A549 (cell line): Measurements from ENCODE around the gene STX18. TPM values are rescaled to one million over a fixed set of nuclear protein-coding genes. Genes with fewer than 3 reads are reported as not detected.
"Not testable (repeated sequence)": the region's sequence is repeated elsewhere in the genome, so short reads cannot be mapped to it uniquely, and the experiment has no call there.

ENCODE experiments used
- ATAC-seq, 2 experiments: fragments of 200-7000 bp in 1 of 2; fragments of >200 bp in 1 of 2; cut with Nextera tagmentation in 1 of 2; cut with Tn5 transposase in 1 of 2; 3 replicates each; pipeline versions ENCODE4 v1.8.0 to v1.9.1; 2018 to 2020; ENCODE audit warnings: mild to moderate bottlenecking in 1 of 2, moderate library complexity in 1 of 2
- CTCF ChIA-PET: fragments of 300-600 bp; sonication (Branson Sonifier 250); formaldehyde crosslinking; extraction: SDS; loops from one replicate; lab custom pipeline; 2021; ENCODE audit warnings: antibody characterized with exemption, inconsistent platforms; lab: Yijun Ruan, JAX
- POLR2A ChIA-PET: fragments of 350-600 bp; formaldehyde crosslinking; extraction: SDS; loops from one replicate; lab custom pipeline; 2021; ENCODE audit warnings: antibody characterized with exemption, inconsistent platforms; lab: Yijun Ruan, JAX
- DNase-seq, 2 experiments: peaks; one replicate each; pipeline versions ENCODE4 v3.0.0 to v3.0.0-alpha.2; 2011 to 2016; ENCODE audit warnings: low read depth in 1 of 2, low spot score in 1 of 2
- FAIRE-seq: peaks from 2 replicates; lab custom pipeline; 2011; peaks lifted over from hg19 to GRCh38; lab: Jason Lieb, UNC
- H3K27ac ChIP-seq, 2 experiments: fragments of >200 bp; sonication (Bioruptor Twin); formaldehyde crosslinking; 3 replicates each; pipeline ENCODE4 v1.5.1; 2016 to 2017
- H3K4me1 ChIP-seq: fragments of >200 bp; sonication (Bioruptor Twin); formaldehyde crosslinking; 3 replicates; pipeline ENCODE4 v1.6.1; 2016
- H3K4me2 ChIP-seq: fragments of >200 bp; sonication (Bioruptor Twin); formaldehyde crosslinking; 3 replicates; pipeline ENCODE4 v1.6.1; 2016
- H3K4me3 ChIP-seq: fragments of >200 bp; sonication (Bioruptor Twin); formaldehyde crosslinking; 3 replicates; pipeline ENCODE4 v1.5.1; 2016
- H3K9me3 ChIP-seq: fragments of >200 bp; sonication (Bioruptor Twin); formaldehyde crosslinking; 3 replicates; pipeline ENCODE4 v1.6.1; 2016
- BCL3 ChIP-seq: fragments of >200 bp; sonication (Bioruptor Twin); formaldehyde crosslinking; IDR thresholded peaks from 3 replicates; pipeline ENCODE4 v1.6.1; 2016
- EHF ChIP-seq: fragments of 250-450 bp; sonication (Bioruptor Pico); IDR thresholded peaks from 2 replicates; pipeline ENCODE4 v1.5.0; 2020; ENCODE audit warnings: mild to moderate bottlenecking
- EP300 ChIP-seq, 2 experiments: fragments of >200 bp; sonication (Bioruptor Twin); formaldehyde crosslinking; IDR thresholded peaks; 2 replicates in 1 of 2; 3 replicates in 1 of 2; pipeline ENCODE4 v1.6.1; 2016 to 2017
- GATA3 ChIP-seq: IDR thresholded peaks from 2 replicates; pipeline ENCODE4 v1.6.1; 2012; ENCODE audit warnings: borderline replicate concordance
- HDAC2 ChIP-seq: fragments of 200-600 bp; sonication (generic); IDR thresholded peaks from 2 replicates; pipeline ENCODE4 v1.6.1; 2016
- HES2 ChIP-seq: fragments of >200 bp; sonication (Bioruptor Twin); formaldehyde crosslinking; IDR thresholded peaks from 2 replicates; pipeline ENCODE4 v1.6.1; 2016
- HOXA7 ChIP-seq: fragments of 250-450 bp; sonication (Bioruptor Pico); IDR thresholded peaks from 2 replicates; pipeline ENCODE4 v1.5.0; 2020; ENCODE audit warnings: mild to moderate bottlenecking, moderate library complexity
- JUN ChIP-seq, 2 experiments: fragments of >200 bp; sonication (Bioruptor Twin); formaldehyde crosslinking; IDR thresholded peaks; 2 replicates in 1 of 2; 3 replicates in 1 of 2; pipeline ENCODE4 v1.6.1; 2016 to 2017
- MAX ChIP-seq: IDR thresholded peaks from 2 replicates; pipeline ENCODE4 v1.6.1; 2012
- NFE2L2 ChIP-seq: fragments of 150-350 bp; conservative IDR thresholded peaks from 2 replicates; pipeline ENCODE4 v1.6.1; 2014; ENCODE audit warnings: low read length
- NPAS2 ChIP-seq: fragments of 250-450 bp; sonication (Bioruptor Pico); IDR thresholded peaks from 2 replicates; pipeline ENCODE4 v1.8.0; 2022; ENCODE audit warnings: mild to moderate bottlenecking, moderate library complexity, borderline replicate concordance
- NR3C1 ChIP-seq: fragments of >200 bp; sonication (Bioruptor Twin); formaldehyde crosslinking; IDR thresholded peaks from 3 replicates; pipeline ENCODE4 v1.6.1; 2017
- PBX3 ChIP-seq: IDR thresholded peaks from 2 replicates; pipeline ENCODE4 v1.6.1; 2012
- POLR2A ChIP-seq: IDR thresholded peaks from 2 replicates; pipeline ENCODE4 v1.6.1; 2012; ENCODE audit warnings: mild to moderate bottlenecking, low read length
- RAD21 ChIP-seq, 2 experiments: fragments of >200 bp in 1 of 2; sonication (Bioruptor Twin) in 1 of 2; formaldehyde crosslinking in 1 of 2; IDR thresholded peaks in 1 of 2; conservative IDR thresholded peaks in 1 of 2; 2 replicates in 1 of 2; 3 replicates in 1 of 2; pipeline ENCODE4 v1.6.1; 2012 to 2018; ENCODE audit warnings: inconsistent platforms in 1 of 2
- RARB ChIP-seq: fragments of 250-450 bp; sonication (Bioruptor Pico); IDR thresholded peaks from 2 replicates; pipeline ENCODE4 v1.8.0; 2021; ENCODE audit warnings: mild to moderate bottlenecking, moderate library complexity
- REST ChIP-seq: fragments of 200-600 bp; sonication (generic); IDR thresholded peaks from 2 replicates; pipeline ENCODE4 v1.6.1; 2016; ENCODE audit warnings: antibody characterized with exemption, mild to moderate bottlenecking, moderate library complexity
- RFX5 ChIP-seq: fragments of 450-650 bp; IDR thresholded peaks from 2 replicates; pipeline ENCODE4 v1.7.1; 2014; ENCODE audit warnings: antibody characterized with exemption, mild to moderate bottlenecking, moderate library complexity
- ZNF302 ChIP-seq: fragments of 250-450 bp; sonication (Bioruptor Pico); IDR thresholded peaks from 2 replicates; pipeline ENCODE4 v1.9.0; 2021; ENCODE audit warnings: inconsistent platforms, mild to moderate bottlenecking, moderate library complexity
- ZSCAN20 ChIP-seq: fragments of 250-450 bp; sonication (Bioruptor Pico); IDR thresholded peaks from 2 replicates; pipeline ENCODE4 v1.8.0; 2022; ENCODE audit warnings: mild to moderate bottlenecking, moderate library complexity
- WGBS: methylation state at CpG from one replicate; pipeline ENCODE4 v1.1.6; 2017; ENCODE audit errors: missing lambda C conversion rate; 5-methylcytosine and 5-hydroxymethylcytosine counted together
- polyA plus RNA-seq, 4 experiments: library from polyadenylated mRNA; depleted of rRNA in 3 of 4; stranded (reverse); fragments of >200 nt; fragmentation: RNase III in 1 of 4; extraction: RNeasy Plus Mini Kit Qiagen cat#74134 plus additional on column Dnase treatment in 1 of 4; gene quantifications; 2 replicates in 3 of 4; 3 replicates in 1 of 4; pipeline ENCODE4 v1.2.3, GENCODE V29; 2011 to 2017

Gene STX18
- polyA plus RNA-seq, 2 of the 4 experiments (the other 2 are of a cell fraction) = 13.4 to 19.6 TPM

GRCh38 chr4:4471195-4471594 is 70.7 kb downstream of the STX18 start:
- Histone ChIP-seq H3K4me3 (no peak overlapping the region), H3K4me2 (no peak overlapping the region), H3K27ac (no peak overlapping the region), H3K9me3 (no peaks in the 10 kb centered on the region), H3K4me1 (peaks cover 9% of the 10 kb centered on the region; the same call in 1 of the 3 replicates)
- ChIA-PET CTCF (no interaction called here), POLR2A (no interaction called here)
- no peak for DNase-seq
- TF ChIP-seq MAX = no peak
- TF ChIP-seq HOXA7 = no peak
- no peak for TF ChIP-seq EP300 (IDR thresholded peaks at IDR 0.05)
- TF ChIP-seq HES2 = no peak
- no peak for TF ChIP-seq POLR2A
- TF ChIP-seq GATA3 = no peak
- TF ChIP-seq ZSCAN20 (CRISPR knock-in tag) = no peak
- no peak for TF ChIP-seq HDAC2
- TF ChIP-seq PBX3 = no peak
- TF ChIP-seq NFE2L2 = no peak
- TF ChIP-seq JUN (IDR thresholded peaks at IDR 0.05) = no peak
- no peak for FAIRE-seq
- WGBS = 97% methylated on average over 3 of the region's 3 CpGs
- no peak for ATAC-seq

- Histone ChIP-seq H3K27ac (no peak overlapping the region), H3K4me3 (no peak overlapping the region), H3K4me2 (no peak overlapping the region), H3K9me3 (no peaks in the 10 kb centered on the region), H3K4me1 (peaks cover 9% of the 10 kb centered on the region; the same call in 1 of the 3 replicates)
- ChIA-PET POLR2A (no interaction called here), CTCF (no interaction called here)
- no peak for DNase-seq
- ATAC-seq = no peak
- 85% methylated on average over 2 of the region's 3 CpGs for WGBS
- TF ChIP-seq RFX5 = no peak
- TF ChIP-seq POLR2A = no peak
- no peak for TF ChIP-seq GATA3
- TF ChIP-seq BCL3 = no peak
- no peak for TF ChIP-seq ZNF302 (CRISPR knock-in tag)
- no peak for TF ChIP-seq NR3C1
- TF ChIP-seq HDAC2 = no peak
- TF ChIP-seq EHF (CRISPR knock-in tag) = no peak
- TF ChIP-seq HOXA7 = no peak
- no peak for TF ChIP-seq NPAS2 (CRISPR knock-in tag)
- TF ChIP-seq JUN (IDR thresholded peaks at IDR 0.05) = no peak
- no peak for TF ChIP-seq RARB (CRISPR knock-in tag)
- TF ChIP-seq REST = no peak
- TF ChIP-seq RAD21 (conservative IDR thresholded peaks at IDR 0.05 in 1 of 2, IDR thresholded peaks at IDR 0.05 in 1 of 2) = no peak
- no peak for FAIRE-seq
These were observed 71.6 kb downstream of the STX18 start for GRCh38 chr4:4470208-4470607.

GRCh38 chr4:4465238-4465637 is 76.6 kb downstream of the STX18 start:
- H3K4me3 ChIP-seq, POLR2A ChIA-PET, H3K9me3 ChIP-seq, FAIRE-seq, H3K4me1 ChIP-seq, DNase-seq, H3K27ac ChIP-seq, H3K4me2 ChIP-seq, ATAC-seq: not testable (repeated sequence)
- CTCF ChIA-PET = interaction anchor here (0.9 to 2.6 kb wide), 3 partner anchors 12 to 24 kb away, joined by 3 to 6 read pairs (median 3); no protein-coding TSS in a partner anchor
- WGBS = 93% methylated on average over 3 of the region's 3 CpGs
